GM19455 (cell line): ENCODE data around the gene SETD1B.

Experiments used
- ATAC-seq: cut with Tn5 transposase; IDR thresholded peaks from one replicate; pipeline ENCODE4 v1.9.1; 2021; ENCODE audit not compliant: unreplicated experiment

The SETD1B gene

DNA sequence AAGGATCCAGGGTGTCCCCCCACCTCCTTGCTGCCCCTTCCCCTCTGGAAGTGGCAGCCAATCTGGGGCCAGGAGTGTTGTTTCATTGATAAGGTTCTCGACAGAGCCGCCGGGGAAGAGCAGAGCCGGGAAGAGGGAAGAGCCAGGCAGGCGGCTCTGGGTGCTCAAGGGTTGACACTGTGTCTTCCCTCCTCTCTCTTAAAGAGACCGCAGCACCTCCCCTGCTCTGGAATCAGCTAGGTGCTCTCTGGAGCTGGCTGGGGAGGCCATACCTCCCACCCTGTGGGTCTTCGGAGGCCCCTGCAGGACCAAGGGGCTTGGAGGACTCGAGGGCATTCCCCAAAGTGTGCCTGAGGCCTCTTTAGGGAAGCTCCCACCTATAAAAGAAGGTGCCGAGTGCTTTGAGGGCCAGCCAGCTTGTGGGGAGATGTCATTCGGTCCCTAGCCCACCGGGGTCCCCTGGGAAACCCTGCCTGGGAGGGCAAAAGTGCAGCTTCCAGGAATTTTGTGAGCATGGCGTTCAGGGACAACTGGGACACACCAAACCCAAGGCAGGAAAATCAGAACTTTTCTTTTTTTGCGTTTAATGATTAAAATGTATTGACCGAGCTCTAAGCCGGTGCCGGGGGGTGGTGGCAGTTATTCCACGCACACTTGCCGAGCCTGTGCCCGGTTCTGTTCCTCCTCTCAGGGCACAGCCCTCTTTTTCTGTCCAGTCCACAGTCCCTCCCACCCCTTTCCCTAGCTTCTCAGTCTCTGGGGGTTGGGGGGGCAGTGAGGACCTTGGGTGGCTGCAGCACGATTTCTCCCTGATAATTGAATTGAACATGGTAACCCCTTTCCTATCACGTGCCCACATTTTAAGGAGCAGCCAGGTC is 3.0 kb downstream of the SETD1B start:
- no peak for ATAC-seq

DNA sequence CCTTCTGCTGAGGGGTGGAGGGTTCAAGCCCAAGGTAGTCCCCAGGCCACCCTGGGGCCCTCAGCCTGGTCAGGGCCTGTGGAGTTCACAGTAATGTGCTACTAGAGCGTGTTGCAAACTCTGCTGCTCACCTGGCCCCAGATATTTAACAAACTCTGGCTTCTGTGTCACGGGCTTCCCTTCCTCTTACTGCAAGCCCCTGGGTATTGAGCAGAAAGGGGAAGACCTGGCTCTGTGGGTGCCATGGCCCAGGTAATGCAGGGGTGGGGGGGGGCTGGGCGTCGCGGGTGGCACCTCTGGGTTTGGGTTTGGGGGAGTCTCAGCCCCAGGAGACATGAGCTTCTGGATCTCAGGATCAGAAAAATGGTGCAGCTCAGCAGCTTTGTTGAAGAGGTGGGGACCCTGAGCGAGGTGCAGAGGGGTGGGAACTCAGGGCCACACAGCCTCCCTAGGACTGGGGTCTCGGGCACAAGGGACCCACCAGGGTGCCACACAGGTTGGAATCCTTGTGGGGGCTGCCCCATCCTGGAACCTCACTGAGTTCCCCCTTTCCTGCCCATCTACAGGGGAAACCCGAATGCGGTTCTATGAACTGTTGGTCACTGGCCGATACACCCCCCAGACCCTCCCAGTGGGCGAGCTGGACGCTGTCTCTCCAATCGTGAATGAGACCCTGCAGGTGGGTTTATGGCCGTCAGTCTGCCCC is 4.0 kb downstream of the SETD1B start:
- no peak for ATAC-seq

DNA sequence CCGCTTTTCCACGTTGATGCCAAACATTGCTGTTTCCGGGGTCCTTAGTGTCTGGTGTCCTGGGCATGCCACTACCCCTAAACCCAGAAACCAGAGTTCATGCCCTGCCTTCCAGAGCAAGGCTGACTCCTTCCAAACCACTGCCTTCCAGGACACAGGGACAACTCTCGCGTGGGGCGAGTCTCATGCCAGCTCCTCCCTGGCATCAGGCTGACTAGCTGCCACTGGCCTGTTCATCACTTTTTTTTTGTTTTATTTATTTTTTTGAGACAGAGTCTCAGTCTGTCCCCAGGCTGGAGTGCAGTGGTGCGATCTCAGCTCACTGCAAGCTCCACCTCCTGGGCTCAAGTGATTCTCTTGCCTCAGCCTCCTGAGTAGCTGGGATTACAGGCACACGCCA is 4.8 kb downstream of the SETD1B start:
- ATAC-seq, result no peak

- no peak for ATAC-seq
Observed at GRCh38 chr12:121809712-121810116, 5.9 kb downstream of the SETD1B start.

- ATAC-seq, result no peak
Observed at GRCh38 chr12:121810234-121810817, 6.5 kb downstream of the SETD1B start.

- no peak for ATAC-seq
Observed at GRCh38 chr12:121810833-121811433, 7.1 kb downstream of the SETD1B start.

- peak; percentile 82 for ATAC-seq
Observed at GRCh38 chr12:121811434-121812319, 7.9 kb downstream of the SETD1B start.

- peak; percentile 14 for ATAC-seq
Observed at GRCh38 chr12:121812320-121812871, 8.6 kb downstream of the SETD1B start.

GRCh38 chr12:121812921-121813896 is 9.4 kb downstream of the SETD1B start:
- ATAC-seq, result no peak

DNA sequence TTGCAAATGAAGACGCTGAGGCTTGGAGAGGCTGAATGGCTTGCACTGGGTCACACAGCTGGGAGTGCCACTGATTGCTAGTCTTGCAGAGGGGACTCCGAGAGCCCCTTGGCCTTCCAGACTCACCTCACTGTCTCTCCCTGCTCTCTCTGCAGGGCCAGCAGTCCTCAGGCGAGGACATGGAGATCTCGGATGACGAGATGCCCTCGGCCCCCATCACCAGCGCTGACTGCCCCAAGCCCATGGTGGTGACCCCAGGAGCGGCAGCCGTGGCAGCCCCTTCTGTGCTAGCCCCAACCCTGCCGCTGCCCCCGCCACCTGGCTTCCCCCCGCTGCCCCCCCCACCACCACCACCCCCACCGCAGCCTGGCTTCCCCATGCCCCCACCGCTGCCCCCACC is 10.1 kb downstream of the SETD1B start:
- no peak for ATAC-seq

GRCh38 chr12:121814429-121815119 is 10.8 kb downstream of the SETD1B start:
- no peak for ATAC-seq

- no peak for ATAC-seq
Observed at GRCh38 chr12:121815263-121815662, 11.5 kb downstream of the SETD1B start.

DNA sequence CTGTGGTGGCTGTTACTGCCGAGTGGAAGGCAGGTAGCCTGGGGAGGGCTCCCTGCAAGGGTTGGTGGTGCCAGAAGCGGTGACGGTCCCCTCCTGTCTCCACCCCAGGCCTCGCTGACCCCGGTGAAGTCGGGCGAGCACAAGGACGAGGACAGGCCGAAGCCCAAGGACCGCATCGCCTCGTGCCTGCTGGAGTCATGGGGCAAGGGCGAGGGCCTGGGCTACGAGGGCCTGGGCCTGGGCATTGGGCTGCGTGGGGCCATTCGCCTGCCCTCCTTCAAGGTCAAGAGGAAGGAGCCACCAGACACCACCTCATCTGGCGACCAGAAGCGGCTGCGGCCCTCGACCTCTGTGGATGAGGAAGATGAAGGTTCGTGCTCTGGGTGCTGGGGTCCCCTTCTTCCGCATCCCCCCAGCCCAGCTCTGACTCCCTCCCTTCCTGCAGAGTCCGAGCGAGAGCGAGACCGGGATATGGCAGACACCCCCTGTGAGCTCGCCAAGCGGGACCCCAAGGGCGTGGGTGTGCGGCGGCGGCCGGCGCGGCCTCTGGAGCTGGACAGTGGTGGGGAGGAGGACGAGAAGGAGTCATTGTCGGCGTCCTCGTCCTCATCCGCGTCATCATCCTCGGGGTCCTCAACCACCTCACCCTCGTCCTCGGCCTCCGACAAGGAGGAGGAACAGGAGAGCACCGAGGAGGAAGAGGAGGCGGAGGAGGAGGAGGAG is 13.3 kb downstream of the SETD1B start:
- ATAC-seq, result no peak

- ATAC-seq, result no peak
Observed at GRCh38 chr12:121817648-121818043, 13.8 kb downstream of the SETD1B start.

- ATAC-seq, result no peak
Observed at GRCh38 chr12:121819212-121819949, 15.6 kb downstream of the SETD1B start.

GRCh38 chr12:121820056-121820455 is 16.2 kb downstream of the SETD1B start:
- no peak for ATAC-seq
